GM23338 (cell line): ENCODE data around the gene OPN4. TPM values are rescaled to one million over a fixed set of nuclear protein-coding genes. Genes with fewer than 3 reads are reported as not detected.

Experiments used
- ATAC-seq: fragments of 200-7000 bp; cut with Tn5 transposase; 3 replicates; pipeline ENCODE4 v1.9.1; 2020
- DNase-seq: peaks from one replicate; pipeline ENCODE4 v3.0.0-alpha.2; 2015; ENCODE audit warnings: low spot score
- H2AFZ ChIP-seq: fragments of 200-600 bp; sonication (generic); 2 replicates; pipeline ENCODE4 v1.8.0; 2016; ENCODE audit warnings: antibody characterized with exemption, mild to moderate bottlenecking, moderate library complexity
- H3F3A ChIP-seq: fragments of 200-600 bp; sonication (generic); replicated peaks from 2 replicates; pipeline ENCODE4 v1.8.0; 2017; ENCODE audit warnings: antibody characterized with exemption, mixed run types, low read depth
- H3K27ac ChIP-seq: fragments of 200-600 bp; sonication (generic); 2 replicates; pipeline ENCODE4 v1.6.1; 2016; ENCODE audit warnings: low read depth
- H3K27me3 ChIP-seq: fragments of 200-600 bp; sonication (generic); 2 replicates; pipeline ENCODE4 v1.8.0; 2016; ENCODE audit warnings: mild to moderate bottlenecking, mixed run types, moderate library complexity; ENCODE audit not compliant: insufficient read depth
- H3K36me3 ChIP-seq: fragments of 200-600 bp; sonication (generic); 2 replicates; pipeline ENCODE4 v1.8.0; 2016; ENCODE audit warnings: mild to moderate bottlenecking; ENCODE audit not compliant: insufficient read depth
- H3K4me1 ChIP-seq: fragments of 200-600 bp; sonication (generic); 2 replicates; pipeline ENCODE4 v1.8.0; 2016; ENCODE audit warnings: mild to moderate bottlenecking, moderate library complexity; ENCODE audit not compliant: insufficient read depth
- H3K4me2 ChIP-seq: fragments of 200-600 bp; sonication (generic); 2 replicates; pipeline ENCODE4 v1.7.1; 2017; ENCODE audit warnings: mixed run types
- H3K4me3 ChIP-seq: fragments of 200-600 bp; sonication (generic); 2 replicates; pipeline ENCODE4 v1.6.1; 2016; ENCODE audit warnings: mixed run types
- H3K79me2 ChIP-seq: fragments of 200-600 bp; sonication (generic); replicated peaks from 2 replicates; pipeline ENCODE4 v1.8.0; 2017; ENCODE audit warnings: mild to moderate bottlenecking; ENCODE audit not compliant: insufficient read depth
- H3K9me2 ChIP-seq: fragments of 200-600 bp; sonication (generic); 2 replicates; pipeline ENCODE4 v1.8.0; 2017; ENCODE audit not compliant: insufficient read depth
- H4K20me1 ChIP-seq: fragments of 200-600 bp; sonication (generic); replicated peaks from 2 replicates; pipeline ENCODE4 v1.8.0; 2017; ENCODE audit warnings: mild to moderate bottlenecking; ENCODE audit not compliant: insufficient read depth
- H3K27ac Mint-ChIP-seq: 2 replicates; pipeline ENCODE4 v1.8.0; 2020; ENCODE audit warnings: inconsistent platforms, mild to moderate bottlenecking, moderate library complexity, mixed read lengths
- H3K27me3 Mint-ChIP-seq: 3 replicates; pipeline ENCODE4 v1.8.0; 2022; ENCODE audit warnings: low read depth, mild to moderate bottlenecking, moderate library complexity, mixed read lengths, inconsistent platforms; ENCODE audit not compliant: insufficient read depth, poor library complexity
- H3K36me3 Mint-ChIP-seq: 3 replicates; pipeline ENCODE4 v1.8.0; 2021; ENCODE audit warnings: low read depth, mild to moderate bottlenecking, inconsistent platforms, moderate library complexity, mixed read lengths
- H3K4me1 Mint-ChIP-seq: 3 replicates; pipeline ENCODE4 v1.8.0; 2020; ENCODE audit warnings: mild to moderate bottlenecking, inconsistent platforms, mixed read lengths
- H3K4me3 Mint-ChIP-seq: 3 replicates; pipeline ENCODE4 v1.8.0; 2021; ENCODE audit warnings: moderate library complexity, mild to moderate bottlenecking, inconsistent platforms, mixed read lengths
- H3K9me3 Mint-ChIP-seq: 3 replicates; pipeline ENCODE4 v1.8.0; 2020; ENCODE audit warnings: moderate library complexity, mild to moderate bottlenecking, inconsistent platforms, mixed read lengths
- ETS1 ChIP-seq: IDR thresholded peaks from 2 replicates; pipeline ENCODE4 v1.6.1; 2016; ENCODE audit warnings: antibody characterized with exemption
- EZH2 ChIP-seq: fragments of 200-600 bp; sonication (generic); IDR thresholded peaks from one replicate; pipeline ENCODE4 v1.8.0; 2017; ENCODE audit warnings: antibody characterized with exemption, mild to moderate bottlenecking, low read depth; ENCODE audit not compliant: unreplicated experiment
- EZH2phosphoT487 ChIP-seq: fragments of 200-600 bp; sonication (generic); IDR thresholded peaks from one replicate; pipeline ENCODE4 v1.8.1; 2018; ENCODE audit warnings: antibody characterized with exemption; ENCODE audit not compliant: unreplicated experiment
- NANOG ChIP-seq: IDR thresholded peaks from 2 replicates; pipeline ENCODE4 v1.6.1; 2016; ENCODE audit warnings: antibody characterized with exemption, borderline replicate concordance
- STAT1 ChIP-seq: IDR thresholded peaks from one replicate; pipeline ENCODE4 v1.6.1; 2016; ENCODE audit warnings: antibody characterized with exemption; ENCODE audit not compliant: unreplicated experiment
- ZNF331 ChIP-seq: fragments of 250-450 bp; sonication (Bioruptor Pico); IDR thresholded peaks from 2 replicates; pipeline ENCODE4 v1.5.0; 2020; ENCODE audit warnings: low read depth, mild to moderate bottlenecking, moderate library complexity
- ZNF462 ChIP-seq: fragments of 250-450 bp; sonication (Bioruptor Pico); IDR thresholded peaks from 2 replicates; pipeline ENCODE4 v1.5.0; 2020; ENCODE audit warnings: mild to moderate bottlenecking, moderate library complexity
- polyA plus RNA-seq: library from polyadenylated mRNA; unstranded; fragments of >200 nt; fragmentation: Nextera tagmentation; extraction: Ambion mirVana; gene quantifications from 2 replicates; pipeline ENCODE4 v1.2.1, GENCODE V29; 2016
- total RNA-seq: library from RNA; depleted of rRNA; stranded (reverse); fragments of >200 nt; shearing (Covaris generic); gene quantifications from 2 replicates; pipeline ENCODE4 v1.2.3, GENCODE V29; 2014
- TF ChIP-seq, protein P1 (sequence below), 2 experiments: fragments of 200-600 bp in 1 of 2; sonication (generic) in 1 of 2; conservative IDR thresholded peaks; 2 replicates each; pipeline versions ENCODE4 v1.5.1 to v1.6.1; 2016 to 2017; ENCODE audit warnings: antibody characterized with exemption in 2 of 2, low read depth in 2 of 2, mild to moderate bottlenecking in 2 of 2, moderate library complexity in 1 of 2

The OPN4 gene
- total and polyA plus RNA-seq, 2 experiments from 2014 or later = not detected

- TF ChIP-seq, protein P1, sequence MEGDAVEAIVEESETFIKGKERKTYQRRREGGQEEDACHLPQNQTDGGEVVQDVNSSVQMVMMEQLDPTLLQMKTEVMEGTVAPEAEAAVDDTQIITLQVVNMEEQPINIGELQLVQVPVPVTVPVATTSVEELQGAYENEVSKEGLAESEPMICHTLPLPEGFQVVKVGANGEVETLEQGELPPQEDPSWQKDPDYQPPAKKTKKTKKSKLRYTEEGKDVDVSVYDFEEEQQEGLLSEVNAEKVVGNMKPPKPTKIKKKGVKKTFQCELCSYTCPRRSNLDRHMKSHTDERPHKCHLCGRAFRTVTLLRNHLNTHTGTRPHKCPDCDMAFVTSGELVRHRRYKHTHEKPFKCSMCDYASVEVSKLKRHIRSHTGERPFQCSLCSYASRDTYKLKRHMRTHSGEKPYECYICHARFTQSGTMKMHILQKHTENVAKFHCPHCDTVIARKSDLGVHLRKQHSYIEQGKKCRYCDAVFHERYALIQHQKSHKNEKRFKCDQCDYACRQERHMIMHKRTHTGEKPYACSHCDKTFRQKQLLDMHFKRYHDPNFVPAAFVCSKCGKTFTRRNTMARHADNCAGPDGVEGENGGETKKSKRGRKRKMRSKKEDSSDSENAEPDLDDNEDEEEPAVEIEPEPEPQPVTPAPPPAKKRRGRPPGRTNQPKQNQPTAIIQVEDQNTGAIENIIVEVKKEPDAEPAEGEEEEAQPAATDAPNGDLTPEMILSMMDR (conservative IDR thresholded peaks at IDR 0.05; ENCODE audit: low read depth in 2 of 2) = no peak
- TF ChIP-seq EZH2phosphoT487 = no peak
- TF ChIP-seq ETS1 = no peak
- TF ChIP-seq EZH2 = no peak
- no peak for TF ChIP-seq ZNF331 (CRISPR knock-in tag)
- TF ChIP-seq NANOG = no peak
Measured at GRCh38 chr10:86699991-86700840, 45.9 kb downstream of the OPN4 start (continued).

GRCh38 chr10:86700851-86701617, 46.7 kb downstream of the OPN4 start:
- H3K9me2 ChIP-seq = peaks cover 8% of the 10 kb centered on the region; the same call in 1 of the 2 replicates
- Mint-ChIP-seq H3K36me3 (no peaks in the 10 kb centered on the region; the same call in 2 of the 3 replicates), H3K4me1 (peaks cover 17% of the 10 kb centered on the region), H3K27ac (no peak overlapping the region), H3K27me3 (peaks cover 6% of the 10 kb centered on the region), H3K4me3 (no peak overlapping the region), H3K9me3 (no peaks in the 10 kb centered on the region)
- no peak overlapping the region for H3K4me3 ChIP-seq
- no peak overlapping the region for H3K27ac ChIP-seq
- ATAC-seq (no peak), DNase-seq (no peak)
- H3K27me3 ChIP-seq = no peaks in the 10 kb centered on the region
- H4K20me1 ChIP-seq = no peaks in the 10 kb centered on the region
- TF ChIP-seq ZNF462 (no peak), STAT1 (no peak), EZH2phosphoT487 (no peak)
- H2AFZ ChIP-seq = no peak overlapping the region
- H3K36me3 ChIP-seq = no peaks in the 10 kb centered on the region
- H3K79me2 ChIP-seq = no peaks in the 10 kb centered on the region
- H3K4me1 ChIP-seq = peaks cover 10% of the 10 kb centered on the region
- no peak overlapping the region for H3K4me2 ChIP-seq
- no peaks in the 10 kb centered on the region for H3F3A ChIP-seq
